NCI-H446 (cell line): ENCODE data around the gene MIER3.

Experiments used
- DNase-seq, 2 experiments: peaks; one replicate each; lab custom pipeline; 2025; lab: John Stamatoyannopoulos, UW

Gene MIER3

GRCh38 chr5:56898213-56898612 lies 53.7 kb downstream of the MIER3 start:
- no peak for DNase-seq

GRCh38 chr5:56896763-56897162 lies 55.2 kb downstream of the MIER3 start:
- DNase-seq: no peak

- no peak for DNase-seq
These were observed 58.5 kb downstream of the MIER3 start for GRCh38 chr5:56893251-56893951.

GRCh38 chr5:56881571-56881970 lies 70.4 kb downstream of the MIER3 start:
- no peak for DNase-seq

GRCh38 chr5:56876327-56876726 lies 75.6 kb downstream of the MIER3 start:
- no peak for DNase-seq

GRCh38 chr5:56873056-56873455 lies 78.9 kb downstream of the MIER3 start:
- DNase-seq: no peak

- DNase-seq: no peak
These were observed 80.1 kb downstream of the MIER3 start for GRCh38 chr5:56871777-56872176.
